ENCODE results near the gene LRMDA.

LRMDA gene

GRCh38 chr10:75487087-75487754, 55.8 kb downstream of the LRMDA start:
- no peaks in the 10 kb centered on the region for H3K79me2 ChIP-seq (ENCODE audit: insufficient read depth, low read length)
- TF ChIP-seq EZH2 (IDR thresholded peaks at IDR 0.05; ENCODE audit: borderline replicate concordance, low read depth, low read length, severe bottlenecking) (no peak), CTCF (IDR thresholded peaks at IDR 0.05; ENCODE audit: borderline replicate concordance, extremely low read depth, low read length, poor library complexity, severe bottlenecking) (no peak)
- no peaks in the 10 kb centered on the region for H4K20me1 ChIP-seq (ENCODE audit: insufficient read depth, low read length)
- no peak overlapping the region for H3K4me3 ChIP-seq (ENCODE audit: low read depth in 1 of 2, low read length in 2 of 2)
- ATAC-seq (ENCODE audit: insufficient read depth, low read depth) (no peak), DNase-seq (no peak)
- H3K9me3 ChIP-seq (ENCODE audit: insufficient read depth, low read length, severe bottlenecking): no peaks in the 10 kb centered on the region
- H2AFZ ChIP-seq (ENCODE audit: low read depth, low read length): no peak overlapping the region
- H3K27ac ChIP-seq (ENCODE audit: low read length): no peak overlapping the region
- H3K4me1 ChIP-seq (ENCODE audit: insufficient read depth, low read length): no peaks in the 10 kb centered on the region
- no peaks in the 10 kb centered on the region for H3K36me3 ChIP-seq (ENCODE audit: insufficient read depth, low read length)
- H3K27me3 ChIP-seq (ENCODE audit: insufficient read depth, low read length, poor library complexity): peaks cover 4% of the 10 kb centered on the region
- H3K4me2 ChIP-seq (ENCODE audit: insufficient read depth, low read length): no peak overlapping the region
- H3K9ac ChIP-seq (ENCODE audit: low read depth, low read length): no peak overlapping the region

- DNase-seq (no peak), ATAC-seq (ENCODE audit: insufficient read depth, low read depth) (no peak)
- TF ChIP-seq EZH2 (IDR thresholded peaks at IDR 0.05; ENCODE audit: borderline replicate concordance, low read depth, low read length, severe bottlenecking) (no peak), CTCF (IDR thresholded peaks at IDR 0.05; ENCODE audit: borderline replicate concordance, extremely low read depth, low read length, poor library complexity, severe bottlenecking) (no peak)
- no peak overlapping the region for H3K9ac ChIP-seq (ENCODE audit: low read depth, low read length)
- H3K4me1 ChIP-seq (ENCODE audit: insufficient read depth, low read length): no peaks in the 10 kb centered on the region
- H3K36me3 ChIP-seq (ENCODE audit: insufficient read depth, low read length): no peaks in the 10 kb centered on the region
- H3K27ac ChIP-seq (ENCODE audit: low read length): no peak overlapping the region
- H2AFZ ChIP-seq (ENCODE audit: low read depth, low read length): no peak overlapping the region
- H3K27me3 ChIP-seq (ENCODE audit: insufficient read depth, low read length, poor library complexity): peaks cover 4% of the 10 kb centered on the region
- H4K20me1 ChIP-seq (ENCODE audit: insufficient read depth, low read length): no peaks in the 10 kb centered on the region
- H3K79me2 ChIP-seq (ENCODE audit: insufficient read depth, low read length): no peaks in the 10 kb centered on the region
- no peak overlapping the region for H3K4me3 ChIP-seq (ENCODE audit: low read depth in 1 of 2, low read length in 2 of 2)
- H3K9me3 ChIP-seq (ENCODE audit: insufficient read depth, low read length, severe bottlenecking): no peaks in the 10 kb centered on the region
- no peak overlapping the region for H3K4me2 ChIP-seq (ENCODE audit: insufficient read depth, low read length)
Observed at GRCh38 chr10:75487755-75488125, 56.3 kb downstream of the LRMDA start.

- Histone ChIP-seq H3K27me3 (ENCODE audit: insufficient read depth, low read length, poor library complexity) (peaks cover 10% of the 10 kb centered on the region), H3K4me3 (ENCODE audit: low read depth in 1 of 2, low read length in 2 of 2) (no peak overlapping the region), H3K4me2 (ENCODE audit: insufficient read depth, low read length) (no peak overlapping the region), H3K27ac (ENCODE audit: low read length) (no peak overlapping the region), H2AFZ (ENCODE audit: low read depth, low read length) (no peak overlapping the region), H3K36me3 (ENCODE audit: insufficient read depth, low read length) (no peaks in the 10 kb centered on the region), H3K9me3 (ENCODE audit: insufficient read depth, low read length, severe bottlenecking) (no peaks in the 10 kb centered on the region), H3K79me2 (ENCODE audit: insufficient read depth, low read length) (no peaks in the 10 kb centered on the region), H4K20me1 (ENCODE audit: insufficient read depth, low read length) (no peaks in the 10 kb centered on the region), H3K4me1 (ENCODE audit: insufficient read depth, low read length) (no peaks in the 10 kb centered on the region), H3K9ac (ENCODE audit: low read depth, low read length) (no peak overlapping the region)
- no peak for TF ChIP-seq EZH2 (IDR thresholded peaks at IDR 0.05; ENCODE audit: borderline replicate concordance, low read depth, low read length, severe bottlenecking)
- TF ChIP-seq CTCF (IDR thresholded peaks at IDR 0.05; ENCODE audit: borderline replicate concordance, extremely low read depth, low read length, poor library complexity, severe bottlenecking): no peak
- ATAC-seq (ENCODE audit: insufficient read depth, low read depth): no peak
- no peak for DNase-seq
Observed at GRCh38 chr10:75492173-75492925, 60.9 kb downstream of the LRMDA start.

Measured in DND-41 (cell line).